ENCODE results near the gene CCNDBP1. TPM values are rescaled to one million over a fixed set of nuclear protein-coding genes. Genes with fewer than 3 reads are reported as not detected.
A peak's percentile ranks its signal among the peaks of the same experiment; 100 is the strongest.

Gene CCNDBP1
- total RNA-seq, 1 donor from 2014 or later: 28.2 TPM

GRCh38 chr15:43187544-43188155 lies 2.4 kb downstream of the CCNDBP1 start:
- peak overlapping the region; percentile 79 for H3K4me3 Mint-ChIP-seq
- no peaks in the 10 kb centered on the region for H3K27me3 Mint-ChIP-seq
- H3K27ac Mint-ChIP-seq: peak overlapping the region; percentile 59
- no peak for DNase-seq (ENCODE audit: extremely low spot score, unreplicated experiment)
- H3K9me3 Mint-ChIP-seq: no peaks in the 10 kb centered on the region
- peaks cover 4% of the 10 kb centered on the region for H3K4me1 Mint-ChIP-seq (ENCODE audit: unreplicated experiment)
- H3K36me3 Mint-ChIP-seq: peaks cover 14% of the 10 kb centered on the region
- peak; percentile 78 for TF ChIP-seq CTCF (conservative IDR thresholded peaks at IDR 0.05)

GRCh38 chr15:43189296-43189695 lies 4.1 kb downstream of the CCNDBP1 start:
- no peak for TF ChIP-seq CTCF (conservative IDR thresholded peaks at IDR 0.05)
- Mint-ChIP-seq H3K36me3 (peaks cover 11% of the 10 kb centered on the region), H3K4me1 (ENCODE audit: unreplicated experiment) (peaks cover 4% of the 10 kb centered on the region), H3K27me3 (no peaks in the 10 kb centered on the region), H3K4me3 (no peak overlapping the region), H3K9me3 (no peaks in the 10 kb centered on the region), H3K27ac (no peak overlapping the region)
- no peak for DNase-seq (ENCODE audit: extremely low spot score, unreplicated experiment)

GRCh38 chr15:43190178-43190577 lies 5.0 kb downstream of the CCNDBP1 start:
- no peak for TF ChIP-seq CTCF (conservative IDR thresholded peaks at IDR 0.05)
- no peak for DNase-seq (ENCODE audit: extremely low spot score, unreplicated experiment)
- H3K9me3 Mint-ChIP-seq: no peaks in the 10 kb centered on the region
- H3K27ac Mint-ChIP-seq: no peak overlapping the region
- no peaks in the 10 kb centered on the region for H3K27me3 Mint-ChIP-seq
- H3K4me3 Mint-ChIP-seq: no peak overlapping the region
- H3K4me1 Mint-ChIP-seq (ENCODE audit: unreplicated experiment): peaks cover 4% of the 10 kb centered on the region
- peaks cover 16% of the 10 kb centered on the region for H3K36me3 Mint-ChIP-seq

GRCh38 chr15:43193710-43194109 lies 8.5 kb downstream of the CCNDBP1 start:
- no peak for TF ChIP-seq CTCF (conservative IDR thresholded peaks at IDR 0.05)
- no peak for DNase-seq (ENCODE audit: extremely low spot score, unreplicated experiment)
- Mint-ChIP-seq H3K36me3 (peaks cover 33% of the 10 kb centered on the region), H3K9me3 (peaks cover 8% of the 10 kb centered on the region), H3K27ac (no peak overlapping the region), H3K4me3 (no peak overlapping the region), H3K27me3 (no peaks in the 10 kb centered on the region), H3K4me1 (ENCODE audit: unreplicated experiment) (no peaks in the 10 kb centered on the region)

- no peak for DNase-seq (ENCODE audit: extremely low spot score, unreplicated experiment)
- no peak overlapping the region for H3K4me3 Mint-ChIP-seq
- no peak for TF ChIP-seq CTCF (conservative IDR thresholded peaks at IDR 0.05)
- peaks cover 8% of the 10 kb centered on the region for H3K9me3 Mint-ChIP-seq
- H3K27me3 Mint-ChIP-seq: no peaks in the 10 kb centered on the region
- peaks cover 29% of the 10 kb centered on the region for H3K36me3 Mint-ChIP-seq
- H3K27ac Mint-ChIP-seq: no peak overlapping the region
- H3K4me1 Mint-ChIP-seq (ENCODE audit: unreplicated experiment): no peaks in the 10 kb centered on the region
Observed at GRCh38 chr15:43194795-43195194, 9.6 kb downstream of the CCNDBP1 start.
